Stimulated activated CD8-positive, alpha-beta memory T cell treated with anti-CD3 and anti-CD28 coated beads, Interleukin-15, amount 100 ng/mL, for 4 hours (primary cell): ENCODE results near the gene TTC21A.
A peak's percentile ranks its signal among the peaks of the same experiment; 100 is the strongest.

ENCODE experiments used
- DNase-seq, 2 donors: peaks; one replicate each; pipeline ENCODE4 v3.0.0-alpha.2; 2020; ENCODE audit warnings: low read depth in 2 of 2

TTC21A gene

GRCh38 chr3:39136533-39137434 is 29.3 kb downstream of the TTC21A start:
- DNase-seq = no peak

GRCh38 chr3:39137435-39137936 is 30.0 kb downstream of the TTC21A start:
- DNase-seq = no peak

- DNase-seq = no peak
Observed at GRCh38 chr3:39137991-39138803, 30.7 kb downstream of the TTC21A start.

GRCh38 chr3:39138804-39139415 is 31.4 kb downstream of the TTC21A start:
- DNase-seq = no peak

- no peak for DNase-seq
Observed at GRCh38 chr3:39139442-39139841, 32.0 kb downstream of the TTC21A start.

- no peak for DNase-seq
Observed at GRCh38 chr3:39140341-39140971, 33.0 kb downstream of the TTC21A start.

- DNase-seq = no peak
Observed at GRCh38 chr3:39141171-39141995, 33.9 kb downstream of the TTC21A start.

GRCh38 chr3:39142067-39142466 is 34.6 kb downstream of the TTC21A start:
- DNase-seq = no peak

GRCh38 chr3:39143051-39143885 is 35.8 kb downstream of the TTC21A start:
- DNase-seq = no peak

- no peak for DNase-seq
Observed at GRCh38 chr3:39144095-39144747, 36.7 kb downstream of the TTC21A start.

- no peak for DNase-seq
Observed at GRCh38 chr3:39144748-39145380, 37.4 kb downstream of the TTC21A start.

- DNase-seq = no peak
Observed at GRCh38 chr3:39146083-39146501, 38.6 kb downstream of the TTC21A start.

GRCh38 chr3:39146611-39147591 is 39.4 kb downstream of the TTC21A start:
- peak; percentile 53 to 62 for DNase-seq

GRCh38 chr3:39147711-39148434 is 40.4 kb downstream of the TTC21A start:
- no peak for DNase-seq

GRCh38 chr3:39148435-39149058 is 41.1 kb downstream of the TTC21A start:
- no peak for DNase-seq

- no peak for DNase-seq
Observed at GRCh38 chr3:39149059-39149455, 41.6 kb downstream of the TTC21A start.
